GM20000 (cell line): Measurements from ENCODE around the gene FBLN1.

Source experiments
- DNase-seq: peaks from one replicate; pipeline ENCODE4 v3.0.0; 2012; ENCODE audit warnings: low spot score
- CTCF ChIP-seq: IDR thresholded peaks from 2 replicates; pipeline ENCODE4 v1.5.1; 2012; ENCODE audit warnings: mild to moderate bottlenecking, control low read depth; ENCODE audit errors: extremely low read depth, missing control alignments

The FBLN1 gene

DNA sequence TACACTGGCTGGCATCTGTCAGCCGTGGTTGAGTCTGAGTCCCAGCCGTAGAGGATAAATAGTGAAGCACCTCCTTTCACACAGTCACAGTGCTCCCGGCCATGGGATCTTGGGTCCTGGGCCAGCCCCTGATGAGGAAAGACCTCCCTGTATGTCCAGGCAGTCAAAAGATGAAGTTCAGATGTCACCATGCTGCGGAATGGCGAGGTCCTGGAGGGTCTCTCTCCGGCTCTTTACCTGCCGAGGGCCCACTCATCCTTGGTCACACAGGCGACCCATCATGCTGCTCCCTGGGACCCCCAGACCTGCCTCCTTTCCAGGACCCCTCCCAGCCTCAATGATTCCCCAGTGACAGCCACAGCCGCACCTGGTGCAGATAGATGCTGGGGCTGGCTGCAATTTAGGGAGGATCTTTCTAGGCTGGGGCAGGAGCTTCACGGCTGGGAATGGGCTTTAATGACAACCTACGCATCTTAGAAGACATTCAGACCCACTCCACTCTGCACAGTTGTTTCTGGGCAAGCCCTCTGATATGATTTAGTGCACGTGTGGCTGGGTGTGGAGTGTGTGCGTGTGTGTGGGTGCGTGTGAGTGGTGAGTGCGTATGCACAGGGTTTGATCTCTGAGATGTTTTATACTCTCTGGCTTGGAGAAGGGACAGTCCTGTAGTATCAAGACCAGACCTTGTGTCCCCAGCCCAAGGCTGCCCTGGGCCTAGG, 79.7 kb downstream of the FBLN1 start:
- TF ChIP-seq CTCF, result no peak
- DNase-seq, result no peak

DNA sequence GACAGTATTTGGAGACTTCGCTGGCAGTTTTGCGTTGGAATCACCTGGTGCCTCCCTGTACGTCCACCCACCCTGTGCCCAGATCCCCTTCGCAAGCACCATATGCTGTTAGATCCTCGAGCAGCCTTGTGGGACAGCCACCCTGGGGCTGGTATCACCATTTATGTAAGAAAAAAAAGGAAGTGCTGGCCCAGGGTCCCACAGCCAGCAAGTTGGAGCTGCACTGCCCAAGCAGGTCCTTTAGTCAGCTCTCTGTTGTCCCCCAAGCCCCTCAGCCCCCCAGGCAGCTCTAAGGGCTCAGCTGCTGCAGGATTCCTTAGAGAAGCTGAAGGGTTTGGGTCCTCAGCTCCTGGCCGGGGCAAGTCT, 80.3 kb downstream of the FBLN1 start:
- no peak for TF ChIP-seq CTCF
- no peak for DNase-seq

DNA sequence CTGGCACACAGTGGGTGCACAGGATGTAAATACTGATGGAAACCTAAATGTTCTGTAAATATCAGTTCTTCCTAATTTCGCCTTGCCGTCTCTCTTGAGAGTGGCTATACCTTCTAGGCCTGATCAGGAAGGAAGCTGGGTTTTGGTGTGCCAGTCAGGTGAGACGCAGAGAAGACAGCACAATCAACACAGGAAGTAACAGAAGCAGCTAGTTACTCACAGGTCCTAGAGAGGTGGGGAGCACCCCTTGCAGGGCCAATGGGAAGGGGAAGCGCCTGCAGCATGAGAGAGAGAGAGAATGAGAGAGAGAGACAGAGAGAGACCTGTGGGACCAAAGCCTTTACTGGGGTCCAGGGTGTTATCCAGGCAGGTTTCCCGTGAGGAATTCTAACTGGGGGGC, 80.8 kb downstream of the FBLN1 start:
- no peak for TF ChIP-seq CTCF
- DNase-seq, result no peak

- no peak for TF ChIP-seq CTCF
- DNase-seq, result no peak
These were observed 81.5 kb downstream of the FBLN1 start for GRCh38 chr22:45584121-45584570.

GRCh38 chr22:45584621-45585436, 82.1 kb downstream of the FBLN1 start:
- DNase-seq, result no peak
- TF ChIP-seq CTCF, result no peak

DNA sequence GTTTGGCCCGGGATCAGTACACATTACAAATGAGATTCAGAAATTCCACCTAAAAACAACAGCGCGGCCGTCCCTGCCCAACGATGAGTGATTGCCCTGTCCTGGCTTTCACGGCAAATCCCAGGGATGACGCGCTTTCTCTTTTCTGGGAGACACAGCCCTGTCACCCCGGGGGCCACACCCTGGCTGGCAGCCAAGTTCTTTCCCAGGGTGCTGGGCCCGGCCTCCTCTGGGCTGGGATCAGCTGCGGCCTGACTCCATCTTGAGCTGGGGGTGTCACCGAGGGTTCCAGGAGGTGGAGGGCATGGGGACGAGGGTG, 82.7 kb downstream of the FBLN1 start:
- no peak for TF ChIP-seq CTCF
- DNase-seq, result no peak

DNA sequence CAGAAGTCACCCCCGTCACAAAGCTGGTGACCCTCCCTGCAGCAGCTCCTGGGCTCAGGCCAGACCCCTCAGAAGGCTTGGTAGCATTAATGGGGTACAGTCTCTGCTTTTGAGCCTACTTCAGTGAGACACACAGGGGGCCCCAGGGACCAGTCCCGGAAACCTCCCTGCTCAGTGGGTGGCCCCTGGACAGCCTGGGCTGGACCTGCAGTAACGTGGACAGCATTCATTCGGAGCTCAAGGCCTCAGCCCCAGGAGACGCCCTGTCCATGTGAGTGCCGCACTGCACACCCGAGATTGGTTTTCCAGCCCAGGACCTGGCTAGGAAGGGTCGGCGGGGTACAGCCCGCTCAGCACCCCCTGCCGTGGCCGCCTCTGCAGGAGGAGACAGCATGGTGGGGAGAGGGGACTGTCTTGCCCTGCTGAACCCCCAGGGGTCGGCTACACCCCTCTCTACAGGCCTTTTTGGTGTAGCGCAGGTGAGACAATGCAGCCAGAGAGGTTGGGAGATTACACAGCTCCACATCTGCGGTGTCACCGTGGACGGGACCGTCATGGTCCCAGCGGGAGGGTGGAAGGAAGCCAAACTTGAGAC, 83.4 kb downstream of the FBLN1 start:
- no peak for TF ChIP-seq CTCF
- no peak for DNase-seq
